GM19099 (cell line): ENCODE results near the gene COL25A1.

ENCODE experiments used
- POLR2A ChIP-seq: IDR thresholded peaks from 3 replicates; pipeline ENCODE4 v1.6.1; 2011; ENCODE audit warnings: low read depth; ENCODE audit not compliant: insufficient read length; ENCODE audit errors: extremely low read depth

COL25A1 gene

DNA sequence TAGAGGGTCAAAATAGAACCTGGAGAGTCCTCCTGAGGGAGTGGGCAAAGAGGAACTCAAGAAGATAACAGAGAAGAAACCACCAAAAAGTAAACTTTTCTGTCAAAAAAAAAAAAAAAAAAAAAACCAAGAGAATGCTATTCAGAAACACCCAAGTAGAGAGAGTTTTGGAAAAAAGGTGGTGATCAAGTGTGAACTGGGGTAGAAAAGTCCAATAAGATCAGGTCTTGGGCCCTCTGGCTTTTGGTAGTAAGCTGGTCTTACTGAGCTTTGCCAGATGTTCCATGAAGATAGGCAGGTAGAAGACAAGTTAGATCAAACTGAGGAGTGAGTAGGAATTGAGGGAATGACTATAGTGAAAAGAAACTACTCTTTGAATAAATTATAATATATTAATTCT lies 167.5 kb downstream of the COL25A1 start:
- TF ChIP-seq POLR2A: no peak

DNA sequence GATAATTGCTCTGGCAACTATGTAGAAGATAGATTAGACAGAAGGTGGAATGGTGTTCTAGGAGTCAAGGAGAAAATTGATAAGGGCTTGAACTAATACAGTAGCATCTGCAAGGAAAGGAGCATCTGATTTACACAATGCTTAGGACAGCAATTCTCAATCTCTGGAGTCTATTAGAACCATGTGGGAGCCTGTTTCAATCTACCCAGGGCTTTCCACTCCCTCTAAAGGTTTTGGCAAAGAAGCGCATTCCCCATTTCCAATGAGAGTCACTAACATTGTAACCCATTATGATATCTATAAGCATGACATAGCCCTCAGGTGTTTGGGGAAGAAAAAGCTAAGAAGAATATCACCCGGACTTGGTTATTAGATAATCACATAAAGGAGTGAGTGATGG lies 168.2 kb downstream of the COL25A1 start:
- TF ChIP-seq POLR2A: no peak

DNA sequence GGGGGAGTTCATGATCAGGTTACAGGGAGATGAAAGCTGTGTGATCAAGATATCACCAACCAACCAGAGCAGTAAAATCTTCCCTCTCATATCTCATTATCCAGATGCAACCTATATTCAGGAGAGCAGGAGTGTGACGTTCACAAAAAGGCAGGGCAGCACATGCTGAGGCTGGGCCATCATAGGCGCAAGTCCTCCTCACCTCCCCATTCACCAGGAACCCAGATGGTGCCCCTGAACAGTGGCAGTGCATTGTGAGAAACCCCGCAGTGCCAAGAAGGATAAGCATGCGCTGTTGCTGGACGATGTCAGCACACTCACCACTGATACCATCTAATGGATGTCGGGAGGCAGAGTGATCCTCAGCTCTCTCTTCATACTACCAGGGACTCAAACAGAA lies 170.9 kb downstream of the COL25A1 start:
- no peak for TF ChIP-seq POLR2A

DNA sequence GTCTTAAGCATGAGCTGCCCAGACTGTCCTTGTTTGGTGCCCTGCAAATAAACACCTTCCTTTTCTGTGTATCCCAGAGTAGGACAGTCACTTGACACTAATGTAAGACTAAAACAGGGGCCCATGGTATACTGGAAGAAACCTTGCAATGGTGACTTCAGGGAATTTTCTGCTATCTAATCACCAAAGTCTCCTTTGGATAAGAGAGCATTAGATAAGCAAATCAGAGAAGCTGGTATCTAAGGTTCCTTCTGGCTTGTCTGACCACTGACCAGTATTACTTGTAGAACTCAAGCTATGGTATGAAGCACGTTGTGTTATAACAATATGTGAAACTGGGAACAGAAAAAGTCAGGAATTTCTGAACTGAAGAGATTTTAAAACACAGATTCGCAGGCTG lies 173.9 kb downstream of the COL25A1 start:
- TF ChIP-seq POLR2A: no peak

DNA sequence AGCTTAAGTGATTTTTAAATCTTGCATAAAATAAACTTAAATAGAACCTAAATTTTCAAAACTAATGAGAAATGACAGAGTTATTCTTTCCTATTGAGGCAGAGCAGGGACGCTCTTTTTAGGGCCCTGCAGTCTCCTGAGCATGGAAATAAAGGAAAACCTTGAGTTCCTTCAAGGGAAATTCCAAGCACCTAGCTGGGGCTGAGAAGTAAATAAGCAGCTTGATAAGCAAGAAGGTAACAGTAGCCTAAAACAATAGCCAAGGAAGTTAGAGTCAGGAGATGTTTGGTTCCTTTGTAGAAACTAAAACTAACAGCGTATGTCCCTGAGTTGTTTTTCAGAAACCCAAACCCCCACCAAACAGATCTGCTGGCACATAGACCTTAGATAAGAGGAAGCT lies 174.6 kb downstream of the COL25A1 start:
- no peak for TF ChIP-seq POLR2A

DNA sequence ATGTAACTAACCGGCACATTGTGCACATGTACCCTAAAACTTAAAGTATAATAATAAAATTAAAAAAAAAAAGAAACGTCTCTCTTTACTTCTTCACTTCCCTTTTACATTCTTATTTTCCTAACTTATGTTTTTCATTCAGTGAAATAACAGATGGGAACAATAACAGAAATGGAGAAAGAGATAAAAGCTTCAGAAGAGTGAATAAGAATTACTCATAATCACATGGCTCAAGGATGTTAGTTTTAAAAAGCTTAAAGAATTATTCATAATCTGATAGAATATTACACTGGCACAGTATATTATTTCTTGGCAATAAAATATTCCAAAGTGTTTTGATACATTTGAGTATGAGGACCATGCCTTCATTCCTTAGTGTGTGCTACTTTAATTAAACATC lies 175.6 kb downstream of the COL25A1 start:
- TF ChIP-seq POLR2A: no peak

DNA sequence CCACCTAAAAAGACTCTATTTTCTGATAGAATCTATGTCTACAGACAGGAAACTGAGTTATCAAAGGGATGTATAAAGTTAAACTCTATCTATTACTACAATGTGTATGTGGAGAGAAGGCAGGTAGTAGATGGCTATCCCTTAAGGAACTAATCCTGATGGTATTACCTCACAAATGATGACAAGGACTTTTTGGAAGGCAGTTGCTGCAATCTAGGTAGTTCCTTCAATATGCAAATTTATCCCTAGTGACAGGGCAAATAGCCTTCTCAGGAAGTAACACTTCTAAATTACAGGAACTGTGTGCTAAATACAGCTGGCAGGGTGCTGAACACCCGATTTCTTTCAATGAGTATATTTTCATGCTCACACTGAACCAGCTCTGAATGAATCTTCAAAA lies 177.4 kb downstream of the COL25A1 start:
- no peak for TF ChIP-seq POLR2A

DNA sequence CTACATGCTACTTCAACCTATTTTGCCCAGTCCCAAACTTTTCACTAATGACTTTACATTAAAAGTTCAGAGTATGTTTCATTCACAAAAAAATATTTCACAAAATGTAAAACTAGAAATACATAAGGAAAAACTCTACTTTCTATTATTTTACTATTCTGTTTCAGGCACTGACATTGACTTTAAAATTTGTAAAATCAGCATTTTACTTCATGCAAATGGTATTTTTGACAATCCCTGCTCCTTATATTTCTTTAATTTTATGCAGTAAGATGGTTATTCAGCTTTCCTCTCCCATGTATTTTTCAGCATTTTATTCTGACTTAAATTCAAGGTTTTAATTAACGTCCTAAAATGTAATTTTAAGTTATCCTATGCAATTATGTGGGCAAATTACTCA lies 178.5 kb downstream of the COL25A1 start:
- TF ChIP-seq POLR2A: no peak

DNA sequence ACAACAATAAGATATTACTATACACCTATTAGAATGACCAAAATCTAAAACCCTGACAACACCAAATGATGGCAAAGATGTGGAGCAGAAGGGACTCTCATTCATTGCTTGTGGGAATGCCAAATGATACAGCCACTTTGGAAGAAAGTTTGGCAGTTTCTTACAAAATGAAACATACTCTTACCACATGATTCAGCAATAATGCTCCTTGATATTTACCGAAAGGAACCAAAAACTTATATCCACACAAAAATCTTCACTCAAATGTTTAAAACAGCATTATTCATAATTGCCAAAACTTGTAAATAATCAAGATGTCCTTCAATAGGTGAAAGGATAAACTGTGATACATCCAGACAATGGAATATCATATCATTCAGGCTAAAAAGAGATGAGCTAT lies 180.9 kb downstream of the COL25A1 start:
- TF ChIP-seq POLR2A: no peak

DNA sequence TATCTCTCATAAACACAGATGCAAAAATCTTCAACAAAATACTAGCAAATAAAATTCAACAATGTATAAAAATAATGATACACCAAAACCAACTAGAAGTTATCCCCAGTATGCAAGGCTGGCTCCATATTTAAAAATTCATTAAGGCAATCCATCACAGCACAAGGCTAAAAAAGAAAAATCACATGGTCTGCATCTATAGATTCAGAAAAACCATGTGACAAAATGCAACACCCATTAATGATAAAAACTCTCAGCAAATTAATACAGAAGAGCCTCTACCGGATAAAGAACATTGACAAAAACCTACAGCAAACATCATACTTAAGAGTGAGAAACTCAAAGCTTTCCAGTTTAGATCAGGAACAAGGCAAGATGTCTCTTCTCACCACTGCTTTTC lies 182.6 kb downstream of the COL25A1 start:
- no peak for TF ChIP-seq POLR2A

DNA sequence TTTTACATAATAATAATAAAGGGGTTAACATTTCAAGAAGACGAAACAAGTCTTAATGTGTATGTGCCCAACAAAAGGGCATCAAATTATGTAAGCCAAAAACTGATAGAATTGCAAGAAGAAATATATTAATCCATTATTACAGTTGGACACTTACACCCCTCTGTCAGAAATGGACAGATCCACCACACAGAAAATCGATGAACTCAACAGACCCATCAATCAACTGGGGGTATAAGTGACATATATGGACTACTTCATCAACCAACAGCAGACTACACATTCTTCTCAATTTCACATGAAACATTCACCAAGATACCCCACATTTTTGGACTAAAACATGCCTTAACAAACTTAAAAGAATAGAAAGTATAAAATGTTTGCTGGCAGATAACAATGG lies 183.8 kb downstream of the COL25A1 start:
- no peak for TF ChIP-seq POLR2A

DNA sequence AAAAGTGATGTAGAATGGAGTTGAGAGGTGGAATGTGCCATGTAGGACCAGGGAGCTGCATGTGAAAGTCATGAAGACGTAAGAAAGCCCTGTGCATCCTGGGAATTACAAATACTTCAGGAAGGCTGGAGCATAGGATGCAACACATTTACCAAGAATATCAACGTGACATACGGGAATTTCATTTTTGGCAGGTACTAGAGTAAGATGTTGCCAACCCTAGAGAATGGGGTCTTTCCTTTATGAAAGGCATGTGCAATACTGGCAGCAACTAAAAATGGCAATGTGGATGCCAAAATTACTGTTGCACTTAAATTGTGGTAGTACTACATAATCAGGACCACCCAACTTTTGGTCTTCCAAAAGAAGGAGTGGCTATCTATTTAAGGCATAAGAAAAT lies 188.0 kb downstream of the COL25A1 start:
- no peak for TF ChIP-seq POLR2A

DNA sequence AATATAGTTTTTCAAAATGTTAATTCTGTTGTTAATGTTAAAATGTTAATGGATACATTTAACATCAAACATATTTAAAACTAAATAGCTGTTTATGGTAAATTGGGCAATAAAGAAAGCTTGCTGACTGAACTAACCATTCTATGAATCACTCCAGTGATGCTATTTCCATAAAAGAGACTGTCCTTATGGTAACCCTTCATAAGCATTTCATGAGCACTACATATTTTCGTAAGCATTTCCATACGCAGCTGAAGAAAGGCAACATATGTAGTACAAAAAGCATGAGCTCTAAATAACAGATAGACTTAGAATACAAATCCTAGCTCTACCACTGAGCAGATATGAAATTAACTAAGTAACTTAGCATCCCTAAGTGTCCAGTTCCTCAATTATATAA lies 188.9 kb downstream of the COL25A1 start:
- TF ChIP-seq POLR2A: no peak

DNA sequence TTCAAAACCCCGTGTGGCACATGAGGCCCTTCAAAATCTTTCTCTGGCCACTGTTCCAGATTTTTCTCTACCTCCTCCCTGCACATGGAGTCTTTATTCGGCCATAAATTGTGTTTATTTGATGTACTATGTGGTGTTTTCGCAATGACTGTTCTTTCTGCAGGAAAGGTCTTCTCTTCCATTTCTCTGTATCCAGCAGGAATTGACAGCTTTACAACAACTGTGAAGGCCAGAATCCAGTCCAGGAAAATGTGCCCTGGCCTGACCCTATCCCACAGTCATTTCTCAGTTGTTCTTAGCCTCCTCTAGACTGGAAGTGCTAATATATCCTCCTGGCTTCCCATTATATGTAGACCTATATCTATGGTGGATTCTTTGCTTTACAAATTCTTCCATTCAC lies 191.4 kb downstream of the COL25A1 start:
- no peak for TF ChIP-seq POLR2A

DNA sequence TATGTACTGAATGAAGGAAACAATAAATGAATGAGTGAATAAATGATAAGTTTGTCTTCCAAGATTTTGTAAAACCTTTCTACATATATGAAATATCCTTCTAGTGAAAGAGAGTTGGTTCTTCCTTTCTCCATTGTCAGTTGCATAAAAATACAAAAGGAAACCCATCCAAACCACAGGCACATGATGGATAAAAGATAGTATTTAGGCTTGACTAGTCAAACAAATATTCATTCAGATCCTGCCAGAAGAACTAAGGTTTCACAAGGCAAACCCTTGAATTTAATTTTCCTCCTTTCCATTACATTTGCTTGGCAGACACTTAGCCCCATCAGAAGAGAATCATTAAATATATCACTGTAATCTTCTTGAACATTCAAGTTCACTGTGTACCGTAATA lies 208.4 kb downstream of the COL25A1 start:
- no peak for TF ChIP-seq POLR2A

DNA sequence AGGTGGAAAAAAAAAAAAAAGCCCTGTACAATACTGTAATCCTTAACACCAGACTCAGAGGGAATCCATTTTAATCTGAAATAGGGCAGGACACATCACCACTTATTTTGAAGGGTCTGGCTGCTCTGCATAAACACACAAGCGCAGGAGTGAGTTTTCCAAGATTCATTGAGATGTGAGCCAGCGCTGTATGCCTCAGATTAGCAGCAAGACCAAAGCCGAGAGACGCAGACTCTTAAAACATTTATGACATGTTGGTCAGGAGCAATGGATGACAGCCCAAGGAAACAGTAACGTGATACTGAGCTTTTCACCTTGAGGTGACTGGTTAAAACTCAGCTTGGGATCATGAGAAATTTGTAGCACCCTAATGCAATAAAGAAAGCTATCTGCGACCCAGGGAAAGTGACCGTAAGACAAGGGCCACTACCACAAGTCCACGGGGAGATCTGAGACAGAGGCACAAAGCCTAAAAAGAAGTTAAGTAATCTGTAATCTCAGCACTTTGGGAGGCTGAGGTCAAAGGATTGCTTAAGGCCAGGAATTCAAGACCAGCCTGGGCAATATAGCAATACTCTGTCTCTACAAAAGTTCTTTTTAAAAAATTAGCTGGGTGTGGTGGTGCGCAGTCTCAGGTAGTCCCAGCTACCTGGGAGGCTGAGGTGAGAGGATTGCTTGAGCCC lies 210.6 kb downstream of the COL25A1 start:
- TF ChIP-seq POLR2A: no peak

DNA sequence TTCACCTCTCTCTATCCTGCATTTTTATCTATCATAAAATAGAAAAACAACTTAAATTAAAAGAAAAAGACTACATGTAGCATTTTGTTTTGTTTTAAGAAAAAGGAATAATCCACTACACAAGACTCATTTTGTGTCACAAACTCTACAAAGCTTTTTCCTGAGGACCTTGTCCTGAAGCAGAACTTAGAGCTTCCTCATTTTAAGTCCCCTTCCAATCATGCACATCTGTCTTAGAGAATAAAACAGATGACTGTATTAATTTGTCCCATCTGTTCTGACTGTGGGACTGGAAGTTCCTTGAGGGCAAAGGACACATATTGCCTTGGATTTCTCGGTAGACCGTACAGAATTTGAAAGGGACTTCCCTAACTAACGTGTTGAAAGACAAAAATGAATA lies 218.5 kb downstream of the COL25A1 start:
- TF ChIP-seq POLR2A: no peak
